GM20431 (cell line): Measurements from ENCODE around the gene FOXK2.

Experiments
- in situ Hi-C: fragments of 300-500 bp; cut with MseI, MboI; formaldehyde crosslinking; loops from one replicate; pipeline ENCODE4 v1.15.0; 2020; ENCODE audit warnings: low sequenced_read_pairs; ENCODE audit not compliant: unreplicated experiment

FOXK2 gene

DNA sequence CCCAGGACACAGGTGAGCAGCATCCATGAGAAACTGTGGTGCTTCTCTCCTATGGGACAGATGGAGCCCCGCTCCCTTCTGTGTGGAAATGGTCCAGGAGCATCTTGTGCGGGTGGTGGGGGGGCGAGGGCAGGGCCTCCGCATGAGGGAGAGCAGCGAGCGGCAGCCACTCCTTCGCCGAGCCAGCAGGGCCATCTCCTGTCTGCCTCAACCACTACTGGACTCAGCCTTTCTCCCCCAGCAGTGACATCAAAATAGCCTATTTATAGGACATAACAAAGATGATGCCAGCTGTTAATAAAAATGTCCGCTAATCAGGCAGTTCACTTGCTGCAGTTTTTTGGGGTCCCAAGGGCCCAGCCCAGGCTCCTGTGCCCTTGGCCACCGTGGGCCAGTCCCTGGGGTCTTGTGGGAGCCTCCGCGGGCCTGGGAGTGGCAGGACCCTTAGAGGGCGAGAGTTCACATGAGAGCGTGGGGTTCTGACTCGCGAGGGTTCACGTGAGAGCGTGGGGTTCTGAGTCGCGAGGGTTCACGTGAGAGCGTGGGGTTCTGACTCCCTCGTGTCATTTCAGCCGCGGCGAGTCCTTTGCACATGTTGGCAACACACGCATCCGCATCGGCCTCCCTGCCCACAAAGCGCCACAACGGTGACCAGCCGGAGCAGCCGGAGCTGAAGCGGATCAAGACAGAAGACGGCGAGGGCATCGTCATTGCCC is 81.4 kb downstream of the FOXK2 start:
- in situ Hi-C loops, result no loop called here

DNA sequence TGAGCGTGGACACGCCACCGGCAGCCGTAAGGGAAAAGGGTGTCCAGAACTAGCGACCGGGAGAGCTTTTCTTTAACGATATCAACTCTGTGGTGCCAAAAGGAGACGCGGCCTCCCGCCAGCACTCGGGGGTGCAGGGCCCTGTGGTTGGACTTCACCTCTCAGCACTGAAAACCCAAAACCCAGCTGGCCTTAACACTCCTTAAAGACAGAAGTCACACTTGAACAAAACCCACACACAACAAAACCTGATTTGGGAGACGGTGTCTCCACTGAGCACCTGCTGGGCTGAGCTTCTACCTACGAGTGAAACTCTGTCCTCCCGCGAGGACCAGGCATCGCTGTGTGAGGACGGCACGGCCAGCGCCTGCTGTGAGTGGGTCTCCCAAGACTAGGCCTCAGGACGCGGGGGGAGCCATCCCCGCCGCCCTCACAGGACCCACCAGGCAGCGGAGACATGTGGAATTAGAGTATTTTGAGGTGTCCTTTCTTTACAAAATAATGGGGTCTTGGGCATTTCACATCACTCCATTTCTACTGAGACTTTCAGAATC is 82.0 kb downstream of the FOXK2 start:
- in situ Hi-C loops, result no loop called here

DNA sequence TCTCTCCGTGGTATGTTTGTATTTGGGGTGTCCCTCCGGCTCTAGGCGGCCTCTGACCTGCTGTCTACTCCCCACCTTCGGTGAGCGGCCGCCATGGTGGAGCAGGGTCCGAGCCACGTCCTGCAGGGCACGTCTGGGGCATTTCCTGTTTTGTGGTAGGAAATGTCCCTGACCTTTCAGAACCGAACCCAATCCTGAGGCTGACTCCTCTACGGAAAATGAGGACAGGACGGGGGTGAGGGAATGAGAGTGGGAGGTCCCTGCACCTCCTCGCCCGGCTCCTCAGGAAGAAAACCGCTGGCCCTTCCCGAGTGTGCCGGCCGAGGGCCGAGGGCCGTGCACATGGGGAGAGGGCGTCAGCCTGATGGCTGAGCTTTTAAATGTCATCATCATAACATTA is 83.0 kb downstream of the FOXK2 start:
- in situ Hi-C loops, result no loop called here

DNA sequence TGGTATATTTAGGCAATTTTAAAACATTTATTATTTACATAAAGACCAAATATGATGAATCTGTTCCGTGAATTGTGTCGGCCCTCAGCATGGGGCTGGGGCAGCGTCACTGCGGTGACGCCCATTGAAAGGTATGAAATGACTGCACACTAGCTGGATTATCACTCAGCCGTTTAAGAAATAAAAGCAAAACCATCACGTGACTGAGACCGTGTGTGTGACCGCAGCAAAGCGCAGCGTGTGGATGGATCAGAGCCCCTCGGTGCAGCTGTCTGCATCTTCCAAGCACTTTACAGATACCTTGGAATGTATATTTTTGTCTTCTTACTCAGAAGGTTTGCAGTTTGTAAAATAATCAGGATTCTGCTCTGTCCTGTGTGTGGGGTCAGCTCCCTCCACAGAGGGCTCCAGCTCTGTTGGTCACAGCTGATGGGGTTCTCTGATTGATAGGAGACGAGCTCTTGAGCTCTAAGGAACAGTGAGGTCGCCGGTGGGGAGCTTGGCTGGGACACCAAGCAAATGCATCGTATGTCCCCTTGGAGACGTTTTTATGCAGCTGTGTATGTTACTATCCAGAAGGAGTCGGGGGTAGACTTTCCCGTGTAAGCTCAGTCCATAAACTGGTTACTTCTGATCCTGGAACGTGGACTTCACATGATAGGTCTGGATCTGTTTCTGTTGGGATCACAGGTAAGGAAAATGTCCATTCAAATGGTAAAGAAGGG is 83.6 kb downstream of the FOXK2 start:
- in situ Hi-C loops, result no loop called here

DNA sequence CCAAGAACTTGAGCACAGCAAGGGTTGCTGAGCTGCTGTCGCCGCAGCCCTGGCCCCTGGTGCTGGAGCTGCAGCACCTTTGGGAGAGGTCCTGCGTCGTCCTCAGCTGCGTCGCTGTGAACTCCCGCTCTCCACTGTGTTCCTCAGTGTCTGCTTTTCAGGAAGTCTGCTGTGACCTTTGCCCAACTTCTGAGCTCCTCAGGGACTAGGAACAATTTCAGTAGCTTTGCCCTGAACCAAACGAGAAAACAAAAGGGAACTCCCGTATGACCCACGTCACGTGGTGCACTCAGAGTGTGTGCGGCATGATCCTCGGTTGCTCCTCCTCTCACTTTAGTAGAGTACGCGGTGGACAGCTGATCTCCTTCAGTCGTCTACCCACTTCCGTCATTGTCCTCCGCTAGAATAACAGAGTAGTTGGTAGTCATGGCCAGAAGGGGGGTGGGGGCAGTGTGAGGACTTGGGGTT is 84.5 kb downstream of the FOXK2 start:
- in situ Hi-C loops, result no loop called here

DNA sequence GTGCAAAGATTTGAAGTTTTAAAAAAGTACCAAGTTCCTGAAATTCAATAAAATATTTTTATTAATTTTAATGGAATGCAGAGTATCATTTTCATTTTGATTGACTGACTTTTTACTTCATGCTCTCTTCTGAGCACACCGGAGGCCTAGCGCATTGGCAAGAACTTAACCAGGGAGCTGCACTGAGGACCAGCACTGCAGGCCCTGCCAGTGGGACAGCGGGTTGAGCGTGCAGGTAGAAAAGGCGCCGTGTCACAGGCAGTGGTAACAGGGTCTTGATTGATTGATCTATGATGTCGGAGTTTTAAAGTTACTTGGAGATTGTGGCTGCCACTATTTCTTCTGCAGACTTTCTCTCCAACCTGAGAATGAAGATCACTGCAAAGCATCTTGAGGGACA is 85.0 kb downstream of the FOXK2 start:
- in situ Hi-C loops, result no loop called here

DNA sequence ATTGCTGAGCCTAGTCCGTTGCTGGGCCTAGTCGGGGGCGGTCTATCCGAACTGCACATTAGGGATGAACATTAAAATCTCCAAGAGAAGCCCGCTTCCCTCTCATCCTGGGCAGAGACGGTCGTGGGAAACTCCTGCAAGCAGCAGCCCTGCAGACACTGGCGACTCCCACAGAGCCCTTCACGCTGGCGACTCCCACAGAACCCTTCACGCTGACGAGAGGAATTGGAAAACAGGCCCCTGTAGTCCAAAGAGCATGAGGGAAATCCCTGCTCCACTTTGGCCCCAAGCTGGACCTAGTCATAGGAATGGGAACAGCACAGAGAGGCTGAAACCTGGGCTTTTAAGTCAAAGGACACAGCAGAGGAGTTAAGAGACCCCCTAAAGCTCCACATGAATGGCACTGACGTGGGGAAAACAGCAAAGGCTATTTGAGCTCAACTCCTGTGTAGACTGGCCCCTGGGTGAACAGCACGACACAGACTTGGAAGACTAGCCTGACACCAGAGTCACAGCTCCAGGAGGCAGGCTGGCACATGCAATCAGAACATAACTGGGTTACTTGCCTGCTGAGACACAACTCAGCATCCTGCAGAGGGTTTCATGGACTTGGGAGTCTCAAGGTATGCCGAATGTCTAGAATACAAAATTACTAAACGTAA is 86.5 kb downstream of the FOXK2 start:
- in situ Hi-C loops, result no loop called here

DNA sequence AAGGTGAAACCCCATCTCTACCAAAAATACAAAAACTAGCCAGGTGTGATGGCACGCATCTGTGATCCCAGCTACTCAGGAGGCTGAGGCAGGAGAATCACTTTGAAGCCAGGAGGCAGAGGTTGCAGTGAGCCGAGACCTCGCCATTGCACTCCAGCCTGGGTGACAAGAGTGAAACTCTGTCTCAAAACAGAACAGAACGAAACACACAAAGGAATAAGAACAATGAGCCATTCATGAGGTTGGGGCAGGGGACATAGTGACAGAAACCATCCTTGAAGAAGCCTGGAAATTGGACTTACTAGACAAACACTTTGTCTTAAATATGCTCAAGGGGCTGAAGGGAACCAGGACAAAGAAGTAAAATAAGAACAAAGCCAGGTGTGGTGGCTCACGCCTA is 89.3 kb downstream of the FOXK2 start:
- in situ Hi-C loops, result no loop called here

DNA sequence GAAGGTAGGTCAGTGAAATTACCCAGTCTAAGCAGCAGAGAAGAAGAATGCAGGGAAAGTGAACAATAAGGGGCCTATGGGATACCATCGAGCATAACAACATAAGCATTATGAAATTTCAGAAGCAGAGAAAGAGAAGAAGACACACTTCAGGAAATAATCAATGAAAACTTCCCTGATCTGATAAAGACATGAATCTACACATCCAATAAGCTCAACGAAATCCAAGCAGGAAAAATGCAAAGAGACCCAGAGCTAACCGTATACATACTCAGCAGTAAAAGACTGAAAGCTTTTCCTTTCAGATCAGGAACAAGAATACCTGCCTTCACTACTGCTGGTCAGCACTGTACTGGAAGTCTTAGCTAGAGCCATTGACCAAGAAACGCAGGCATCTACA is 90.1 kb downstream of the FOXK2 start:
- in situ Hi-C loops, result no loop called here

DNA sequence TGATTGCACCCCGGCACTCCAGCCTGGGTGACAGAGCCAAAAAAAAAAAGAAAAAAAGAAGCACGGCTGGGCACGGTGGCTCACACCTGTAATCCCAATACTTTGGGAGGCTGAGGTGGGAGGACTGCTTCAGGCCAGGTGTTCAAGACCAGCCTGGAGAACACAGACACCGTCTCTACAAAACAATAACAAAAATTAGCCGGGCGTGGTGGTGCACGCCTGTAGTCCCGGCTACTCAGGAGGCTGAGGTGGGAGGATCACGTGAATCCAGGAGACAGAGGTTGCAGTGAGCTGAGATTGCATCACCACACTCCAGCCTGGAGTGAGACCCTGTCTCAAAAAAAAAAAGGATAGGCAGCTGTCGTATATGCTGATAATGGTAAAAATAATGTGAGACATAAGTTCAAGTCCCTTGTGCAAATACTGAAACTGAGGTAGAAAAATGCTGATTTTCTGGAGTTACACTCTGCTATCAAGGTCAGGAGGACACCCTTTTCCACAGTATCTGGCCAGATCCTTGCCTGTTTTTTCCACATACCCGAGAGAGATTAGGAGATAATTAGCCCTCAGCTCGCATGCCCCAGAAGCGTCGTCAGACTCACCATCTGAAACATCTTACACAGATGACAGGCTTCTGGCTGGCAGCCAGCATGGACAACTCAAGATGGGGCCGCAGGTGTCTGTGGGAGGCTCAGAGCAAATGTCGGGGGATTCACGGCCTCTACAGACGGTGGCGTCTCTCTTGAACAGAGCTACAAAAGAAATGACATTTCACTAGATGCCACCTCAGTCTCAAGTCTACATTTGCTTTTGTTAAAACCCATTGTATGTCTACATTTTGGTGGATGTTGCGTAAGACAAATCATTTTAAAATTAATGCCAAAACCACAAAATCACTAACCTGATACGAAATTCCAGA is 91.9 kb downstream of the FOXK2 start:
- in situ Hi-C loops, result no loop called here

DNA sequence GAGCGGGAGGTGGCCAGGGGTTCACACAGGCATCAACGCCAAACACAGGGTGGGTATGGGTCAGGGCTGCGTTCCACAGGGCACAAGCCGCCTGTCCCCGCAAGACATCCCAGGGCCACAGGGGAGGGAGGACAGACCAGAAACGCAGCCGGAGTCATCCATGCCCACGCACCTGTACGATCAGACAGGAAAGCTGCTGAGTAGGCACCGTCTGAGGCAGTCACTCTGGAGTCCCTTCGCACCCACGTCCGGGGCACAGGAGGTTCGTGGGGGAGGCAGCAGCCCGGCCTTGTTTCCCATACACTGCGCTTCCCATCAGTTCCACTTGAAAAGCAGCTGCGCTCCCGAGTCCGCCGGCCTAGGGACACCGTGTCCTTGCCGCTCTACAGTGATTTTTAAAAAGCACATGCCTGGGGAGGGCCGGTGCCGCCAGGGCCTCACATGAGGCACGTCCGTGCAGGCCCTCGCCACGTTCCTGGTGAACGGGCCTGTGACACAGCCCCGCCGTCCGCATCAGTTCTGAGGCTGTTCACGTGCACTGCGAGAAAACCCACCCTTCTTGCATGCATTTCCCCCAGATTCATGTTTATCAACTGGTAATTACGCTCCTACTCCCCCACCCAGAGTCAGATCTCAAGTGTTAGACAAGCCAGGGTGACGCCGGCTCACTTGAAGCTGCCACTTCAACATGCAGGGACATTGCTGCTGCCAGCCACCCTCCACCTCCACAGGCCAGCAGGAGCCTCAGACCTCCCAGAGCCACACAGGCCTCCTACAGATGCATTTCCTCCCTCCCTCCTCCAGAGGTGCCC is 94.0 kb downstream of the FOXK2 start:
- in situ Hi-C loops, result no loop called here

DNA sequence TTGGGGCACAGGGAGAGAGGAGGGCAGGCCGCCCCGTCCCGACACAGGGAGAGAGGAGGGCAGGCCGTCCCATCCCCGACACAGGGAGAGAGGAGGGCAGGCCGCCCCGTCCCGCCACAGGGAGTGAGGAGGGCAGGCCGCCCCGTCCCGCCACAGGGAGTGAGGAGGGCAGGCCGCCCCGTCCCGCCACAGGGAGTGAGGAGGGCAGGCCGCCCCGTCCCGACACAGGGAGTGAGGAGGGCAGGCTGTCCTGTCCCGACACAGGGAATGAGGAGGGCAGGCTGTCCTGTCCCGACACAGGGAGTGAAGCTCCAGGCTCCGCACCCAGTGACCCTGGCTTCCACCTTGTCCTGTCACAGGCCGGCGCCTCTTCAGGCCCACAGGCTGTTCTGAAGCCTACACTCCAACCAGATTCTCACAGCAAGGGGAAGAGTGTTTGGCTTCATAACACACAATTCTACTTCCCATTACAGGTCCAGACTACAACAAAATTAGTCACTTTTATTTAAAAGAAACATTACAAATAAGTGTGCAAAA is 94.6 kb downstream of the FOXK2 start:
- in situ Hi-C loops, result no loop called here

DNA sequence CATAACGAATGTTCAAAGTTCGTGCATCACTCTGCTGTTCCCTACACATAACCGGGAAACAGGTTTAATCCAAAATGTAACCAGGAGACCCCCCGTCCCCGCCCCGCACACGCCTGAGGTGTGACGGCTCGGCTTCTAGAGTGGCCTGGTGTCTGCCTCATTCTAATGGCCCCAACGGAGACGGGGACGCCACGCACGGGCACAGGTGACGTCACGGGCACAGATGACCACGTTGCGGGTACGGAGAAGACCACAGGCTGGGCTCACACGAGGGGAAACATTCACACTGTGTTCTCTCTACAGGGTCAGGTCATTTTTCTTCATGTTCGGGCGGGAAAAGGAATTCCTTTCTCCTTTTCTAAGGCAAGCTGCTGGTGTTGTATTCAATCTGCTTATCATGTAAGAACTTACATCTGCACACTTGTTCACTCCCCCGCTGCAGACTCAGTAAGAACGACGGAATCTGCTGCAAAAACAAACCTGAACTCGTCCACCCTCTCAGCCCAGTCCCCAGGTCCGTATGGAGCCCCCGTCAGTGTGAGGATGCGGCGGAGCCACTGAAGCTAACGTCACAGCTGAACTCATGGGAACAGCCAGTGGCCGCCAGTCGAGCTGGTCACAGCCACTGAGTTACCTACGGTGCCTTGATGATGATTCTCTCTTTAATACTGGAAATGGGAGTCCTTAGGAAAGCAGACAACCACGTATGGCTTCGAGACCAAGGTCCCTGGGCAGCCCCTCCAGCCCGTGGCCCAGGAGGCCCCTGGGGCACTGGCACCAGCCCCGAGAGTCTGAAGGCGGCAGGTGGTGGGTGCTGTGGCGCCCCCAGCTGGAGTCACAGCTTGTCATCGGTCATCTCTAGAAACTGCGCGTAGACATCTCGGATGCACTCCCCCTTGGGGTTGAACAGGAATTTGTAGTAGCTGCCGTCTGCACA is 95.8 kb downstream of the FOXK2 start:
- in situ Hi-C loops, result no loop called here

DNA sequence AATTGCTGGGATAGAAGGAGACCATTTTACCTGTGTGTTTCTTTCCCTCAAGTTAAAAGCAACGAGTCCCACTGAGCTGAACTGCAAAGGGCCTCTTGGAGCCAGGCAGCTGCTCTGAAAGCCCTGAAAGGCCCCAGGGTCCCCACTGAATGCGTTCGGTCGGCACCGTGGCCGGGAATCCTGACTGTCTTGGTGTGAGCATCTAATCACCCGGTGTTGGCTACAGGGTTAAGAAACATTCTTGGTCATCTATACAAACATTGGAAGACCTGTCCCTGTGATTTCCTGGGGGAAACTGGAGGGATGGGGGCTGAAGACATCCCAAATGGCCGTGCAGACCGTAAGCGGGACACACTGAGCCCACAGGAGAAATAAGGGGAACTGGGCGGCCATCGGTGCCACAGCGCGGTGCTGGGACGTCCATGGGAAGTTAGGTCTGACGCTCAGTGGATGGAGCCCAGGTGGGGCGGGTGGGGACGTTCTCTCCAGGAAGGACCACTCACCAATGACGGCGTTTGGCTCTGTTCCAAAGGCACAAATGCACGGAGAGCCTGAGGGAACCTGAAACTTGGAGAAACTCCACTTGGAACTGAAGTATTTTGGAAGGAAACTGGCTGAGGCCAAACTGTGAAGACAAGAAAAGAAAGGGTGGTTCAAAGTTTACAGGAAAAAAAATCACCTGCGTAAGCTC is 96.6 kb downstream of the FOXK2 start:
- in situ Hi-C loops, result no loop called here

DNA sequence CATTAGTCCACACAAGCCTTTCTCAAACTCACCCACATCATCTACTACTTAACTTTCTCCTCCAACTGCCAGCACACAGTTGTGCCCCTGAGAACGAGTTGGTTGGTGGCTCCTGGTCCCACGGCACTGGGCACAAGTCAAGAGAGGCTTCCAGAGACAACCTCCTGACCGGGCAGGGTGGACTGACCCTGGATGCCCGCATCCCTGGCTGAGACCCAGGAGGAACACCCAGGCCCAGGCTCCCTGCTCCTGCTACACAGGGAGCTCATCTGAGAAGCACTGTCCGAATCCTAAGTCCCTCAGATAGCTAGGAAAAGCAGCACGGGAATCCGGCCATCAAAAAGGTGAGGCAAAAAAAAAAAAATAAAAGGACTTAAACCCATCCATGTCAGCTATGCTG is 99.7 kb downstream of the FOXK2 start:
- in situ Hi-C loops, result no loop called here

DNA sequence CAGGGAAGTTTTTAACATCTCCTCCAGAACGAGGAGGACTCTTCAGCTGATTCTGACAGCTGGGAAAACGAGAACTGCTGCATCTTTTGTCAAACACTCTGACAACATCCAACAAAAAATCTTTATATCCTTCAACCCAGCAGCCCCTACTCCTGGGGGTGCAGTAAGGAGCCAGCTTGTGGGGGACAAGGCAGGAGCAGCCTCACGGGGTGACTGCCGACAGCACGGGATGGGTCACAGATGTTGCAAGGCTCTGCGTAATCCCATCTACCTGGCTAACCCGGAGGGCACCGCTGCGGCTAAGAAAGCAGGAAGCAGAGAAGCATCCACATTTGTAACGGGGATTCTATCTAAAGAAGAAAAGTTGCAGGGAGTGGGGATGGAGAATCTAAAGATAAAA is 100.1 kb downstream of the FOXK2 start:
- in situ Hi-C loops, result no loop called here

DNA sequence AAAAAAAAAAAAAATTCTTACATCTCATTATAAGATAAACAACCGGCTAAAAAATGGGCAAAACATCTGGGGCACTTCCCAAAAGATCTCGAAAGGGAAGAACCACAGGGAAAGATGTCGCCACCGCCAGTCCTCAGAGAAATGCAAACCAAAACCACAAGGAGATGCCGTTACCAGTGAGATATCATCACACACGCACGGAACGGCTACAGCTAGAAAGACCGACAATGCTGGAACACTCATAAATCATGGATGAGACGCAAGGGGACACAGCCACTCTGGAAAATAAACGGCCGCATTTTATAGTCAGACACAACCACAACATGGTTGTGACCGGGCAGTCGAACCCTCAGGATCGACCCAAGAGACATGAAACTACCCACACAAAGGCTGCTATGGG is 104.2 kb downstream of the FOXK2 start:
- in situ Hi-C loops, result no loop called here
